ENCODE data around the gene AGXT. TPM values are rescaled to one million over a fixed set of nuclear protein-coding genes. Genes with fewer than 3 reads are reported as not detected.
A peak's percentile ranks its signal among the peaks of the same experiment; 100 is the strongest.

The AGXT gene
- total and polyA plus RNA-seq, 5 donors, result 0.14 TPM; not detected in 4

- intact Hi-C loops (cut with DNase I), result no loop called here
- H3K4me3 ChIP-seq (ENCODE audit: low read length), result no peak overlapping the region
- no peaks in the 10 kb centered on the region for H3K27me3 ChIP-seq (ENCODE audit: control insufficient read depth, insufficient read depth)
- H3K27ac ChIP-seq (ENCODE audit: low read length), result no peak overlapping the region
- peak; percentile 68 to 71 for ATAC-seq
- peak; percentile 88 to 91 (median 90) for DNase-seq
- H3K9me3 ChIP-seq (ENCODE audit: control insufficient read depth, low read length), result no peaks in the 10 kb centered on the region
- WGBS, result 72% methylated on average over 13 of the region's 13 CpGs
- no peaks in the 10 kb centered on the region for H3K4me1 ChIP-seq (ENCODE audit: control insufficient read depth, insufficient read depth, low read length)
Observed at GRCh38 chr2:240921311-240921994, 52.8 kb downstream of the AGXT start.

DNA sequence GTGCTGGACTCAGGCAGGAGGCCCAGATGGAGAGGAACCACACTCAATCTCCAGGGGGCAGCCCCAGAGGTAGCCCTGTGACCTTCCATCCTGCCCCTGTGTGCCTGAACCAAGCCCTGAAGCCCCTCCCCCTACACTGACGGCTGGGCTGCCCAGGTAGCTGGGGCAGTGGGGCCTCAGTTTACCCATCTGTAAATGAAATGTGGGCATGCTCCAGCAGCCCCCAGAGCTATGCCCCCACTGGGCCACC lies 53.3 kb downstream of the AGXT start:
- no peaks in the 10 kb centered on the region for H3K27me3 ChIP-seq (ENCODE audit: control insufficient read depth, insufficient read depth)
- H3K4me3 ChIP-seq (ENCODE audit: low read length), result no peak overlapping the region
- ATAC-seq, result no peak
- no peaks in the 10 kb centered on the region for H3K4me1 ChIP-seq (ENCODE audit: control insufficient read depth, insufficient read depth, low read length)
- 92% methylated on average over 1 of the region's 1 CpG for WGBS
- DNase-seq, result no peak
- no peaks in the 10 kb centered on the region for H3K9me3 ChIP-seq (ENCODE audit: control insufficient read depth, low read length)
- intact Hi-C loops (cut with DNase I), result no loop called here
- H3K27ac ChIP-seq (ENCODE audit: low read length), result no peak overlapping the region

GRCh38 chr2:240922245-240922981 lies 53.8 kb downstream of the AGXT start:
- Histone ChIP-seq H3K4me1 (ENCODE audit: control insufficient read depth, insufficient read depth, low read length) (no peaks in the 10 kb centered on the region), H3K27me3 (ENCODE audit: control insufficient read depth, insufficient read depth) (no peaks in the 10 kb centered on the region), H3K4me3 (ENCODE audit: low read length) (no peak overlapping the region), H3K27ac (ENCODE audit: low read length) (no peak overlapping the region), H3K9me3 (ENCODE audit: control insufficient read depth, low read length) (no peaks in the 10 kb centered on the region)
- ATAC-seq, result no peak
- intact Hi-C loops (cut with DNase I), result no loop called here
- DNase-seq, result peak in 2 of 3 donors; percentile 13 to 50
- WGBS, result 85% methylated on average over 18 of the region's 18 CpGs

- ATAC-seq, result no peak
Observed at GRCh38 chr2:240922982-240923537, 54.4 kb downstream of the AGXT start.

DNA sequence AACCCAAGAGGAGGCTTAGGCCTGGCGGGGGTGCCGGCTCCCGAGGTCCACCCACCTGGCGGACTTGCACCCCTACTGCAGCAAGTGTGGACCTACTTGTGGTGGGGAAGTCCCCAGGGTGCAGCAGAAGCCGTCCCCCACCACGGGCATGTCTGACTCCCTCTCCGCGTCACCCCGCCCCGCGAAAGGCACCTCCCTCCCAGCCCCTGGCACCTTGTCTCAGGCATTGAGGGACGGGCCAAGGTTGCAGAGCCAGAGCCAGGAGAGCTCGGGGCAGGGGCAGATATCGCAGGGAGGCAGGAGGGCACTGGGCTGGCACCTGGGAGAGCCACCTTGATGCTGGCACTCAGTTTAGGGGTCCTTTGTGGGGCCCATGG lies 56.6 kb downstream of the AGXT start:
- intact Hi-C loops (cut with DNase I), result no loop called here
- WGBS, result 85% methylated on average over 14 of the region's 14 CpGs
- H3K27me3 ChIP-seq (ENCODE audit: control insufficient read depth, insufficient read depth), result no peaks in the 10 kb centered on the region
- no peak overlapping the region for H3K4me3 ChIP-seq (ENCODE audit: low read length)
- ATAC-seq (no peak), DNase-seq (peak in 1 of 3 donors; percentile 45)
- no peak overlapping the region for H3K27ac ChIP-seq (ENCODE audit: low read length)
- no peaks in the 10 kb centered on the region for H3K9me3 ChIP-seq (ENCODE audit: control insufficient read depth, low read length)
- H3K4me1 ChIP-seq (ENCODE audit: control insufficient read depth, insufficient read depth, low read length), result no peaks in the 10 kb centered on the region

More at GRCh38 chr2:240922982-240923537, 54.4 kb downstream of the AGXT start:
- no peaks in the 10 kb centered on the region for H3K9me3 ChIP-seq (ENCODE audit: control insufficient read depth, low read length)
- H3K27ac ChIP-seq (ENCODE audit: low read length), result no peak overlapping the region
- no peaks in the 10 kb centered on the region for H3K4me1 ChIP-seq (ENCODE audit: control insufficient read depth, insufficient read depth, low read length)
- no peaks in the 10 kb centered on the region for H3K27me3 ChIP-seq (ENCODE audit: control insufficient read depth, insufficient read depth)
- 54% methylated on average over 15 of the region's 15 CpGs for WGBS
- intact Hi-C loops (cut with DNase I), result no loop called here
- DNase-seq, result peak; percentile 13 to 55 (median 51)
- H3K4me3 ChIP-seq (ENCODE audit: low read length), result no peak overlapping the region

GRCh38 chr2:240925568-240926515 lies 57.2 kb downstream of the AGXT start:
- WGBS, result 87% methylated on average over 29 of the region's 29 CpGs
- intact Hi-C loops (cut with DNase I), result no loop called here
- no peaks in the 10 kb centered on the region for H3K4me1 ChIP-seq (ENCODE audit: control insufficient read depth, insufficient read depth, low read length)
- H3K9me3 ChIP-seq (ENCODE audit: control insufficient read depth, low read length), result no peaks in the 10 kb centered on the region
- H3K27me3 ChIP-seq (ENCODE audit: control insufficient read depth, insufficient read depth), result no peaks in the 10 kb centered on the region
- ATAC-seq (no peak), DNase-seq (peak; percentile 13 to 42 (median 41))
- H3K27ac ChIP-seq (ENCODE audit: low read length), result no peak overlapping the region
- no peak overlapping the region for H3K4me3 ChIP-seq (ENCODE audit: low read length)

DNA sequence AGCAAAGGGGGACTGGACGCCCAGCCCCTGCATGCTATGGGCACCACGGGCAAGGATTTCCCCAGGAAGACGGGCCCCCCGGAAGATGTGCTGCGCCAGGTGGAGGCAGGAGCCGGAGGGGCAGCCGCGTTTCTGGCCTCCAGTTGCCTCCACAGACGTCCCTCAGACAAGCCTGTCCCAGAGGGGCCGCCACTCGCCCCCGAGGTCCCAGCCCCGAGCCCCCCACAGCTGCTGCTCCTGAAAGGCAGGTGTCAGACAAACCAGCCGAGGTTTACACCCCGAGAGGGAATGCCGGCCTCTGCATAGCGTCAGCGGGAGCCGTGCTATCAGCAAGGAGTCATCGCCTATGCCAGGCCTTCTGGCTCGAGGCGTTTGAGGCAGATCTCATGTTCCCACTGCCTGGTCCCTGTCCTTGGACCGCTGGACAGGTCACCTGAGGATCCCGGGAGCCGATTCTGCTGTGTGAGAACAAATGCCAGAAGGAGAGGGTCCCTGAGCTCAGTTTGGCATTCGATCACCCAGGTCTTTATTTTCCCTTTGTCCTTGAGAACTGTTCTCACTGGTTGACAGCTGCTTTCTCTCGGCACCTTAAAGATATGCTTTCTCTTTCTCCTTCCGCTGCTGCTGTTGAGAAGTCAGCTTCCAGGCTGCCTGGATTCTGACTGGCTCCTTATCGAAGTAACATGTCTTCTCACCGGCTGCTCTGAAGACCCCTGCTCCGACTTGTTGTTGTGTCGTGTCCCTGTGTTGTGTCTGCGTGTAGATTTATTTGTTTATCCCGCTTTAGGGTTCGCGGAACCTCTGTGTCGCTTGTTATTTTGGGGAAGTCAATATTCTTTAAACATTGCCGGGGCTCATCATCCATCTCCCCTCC lies 58.1 kb downstream of the AGXT start:
- Histone ChIP-seq H3K27ac (ENCODE audit: low read length) (no peak overlapping the region), H3K9me3 (ENCODE audit: control insufficient read depth, low read length) (no peaks in the 10 kb centered on the region), H3K27me3 (ENCODE audit: control insufficient read depth, insufficient read depth) (no peaks in the 10 kb centered on the region), H3K4me3 (ENCODE audit: low read length) (no peak overlapping the region), H3K4me1 (ENCODE audit: control insufficient read depth, insufficient read depth, low read length) (no peaks in the 10 kb centered on the region)
- ATAC-seq (peak; percentile 55), DNase-seq (peak; percentile 50 to 72 (median 65))
- intact Hi-C loops (cut with DNase I), result no loop called here
- 43% methylated on average over 38 of the region's 38 CpGs for WGBS

- DNase-seq (no peak), ATAC-seq (no peak)
- Histone ChIP-seq H3K27ac (ENCODE audit: low read length) (no peak overlapping the region), H3K4me3 (ENCODE audit: low read length) (no peak overlapping the region), H3K4me1 (ENCODE audit: control insufficient read depth, insufficient read depth, low read length) (no peaks in the 10 kb centered on the region), H3K9me3 (ENCODE audit: control insufficient read depth, low read length) (no peaks in the 10 kb centered on the region), H3K27me3 (ENCODE audit: control insufficient read depth, insufficient read depth) (no peaks in the 10 kb centered on the region)
- intact Hi-C loops (cut with DNase I), result no loop called here
- 87% methylated on average over 7 of the region's 7 CpGs for WGBS
Observed at GRCh38 chr2:240927390-240927781, 58.8 kb downstream of the AGXT start.

GRCh38 chr2:240928476-240929363 lies 60.1 kb downstream of the AGXT start:
- Histone ChIP-seq H3K9me3 (ENCODE audit: control insufficient read depth, low read length) (no peaks in the 10 kb centered on the region), H3K4me1 (ENCODE audit: control insufficient read depth, insufficient read depth, low read length) (no peaks in the 10 kb centered on the region), H3K27me3 (ENCODE audit: control insufficient read depth, insufficient read depth) (no peaks in the 10 kb centered on the region), H3K4me3 (ENCODE audit: low read length) (no peak overlapping the region), H3K27ac (ENCODE audit: low read length) (no peak overlapping the region)
- intact Hi-C loops (cut with DNase I), result no loop called here
- DNase-seq (peak in 2 of 3 donors; percentile 6 to 49), ATAC-seq (no peak)
- 86% methylated on average over 24 of the region's 24 CpGs for WGBS

Data from right cardiac atrium (tissue), 5 donors.